Upper lobe of left lung (tissue), 6 donors: ENCODE measurements around the gene DNAJC17. TPM values are rescaled to one million over a fixed set of nuclear protein-coding genes. Genes with fewer than 3 reads are reported as not detected.

Experiments
- ATAC-seq, 2 donors: fragments of 200-7000 bp; cut with Tn5 transposase; one replicate each; pipeline ENCODE4 v1.9.1; 2022; ENCODE audit warnings: mild to moderate bottlenecking in 2 of 2, moderate library complexity in 2 of 2; ENCODE audit not compliant: low FRiP score in 2 of 2
- DNase-seq, 2 donors: peaks; one replicate each; pipeline ENCODE4 v3.0.0-alpha.2; 2019 to 2020
- H3K27ac ChIP-seq, 4 donors: fragments of 200-600 bp; sonication (generic); one replicate each; pipeline ENCODE4 v1.5.1; 2016 to 2019
- H3K27me3 ChIP-seq, 4 donors: fragments of 200-600 bp; sonication (generic); one replicate each; pipeline ENCODE4 v1.5.1; 2017 to 2019
- H3K36me3 ChIP-seq, 4 donors: fragments of 200-600 bp; sonication (generic); one replicate each; pipeline ENCODE4 v1.5.1; 2016 to 2019
- H3K4me1 ChIP-seq, 4 donors: fragments of 200-600 bp; sonication (generic); one replicate each; pipeline ENCODE4 v1.5.1; 2018 to 2019
- H3K4me3 ChIP-seq, 4 donors: fragments of 200-600 bp; sonication (generic); one replicate each; pipeline ENCODE4 v1.5.1; 2017 to 2019; ENCODE audit warnings: mild to moderate bottlenecking in 2 of 4, moderate library complexity in 1 of 4
- H3K9me3 ChIP-seq, 4 donors: fragments of 200-600 bp; sonication (generic); one replicate each; pipeline ENCODE4 v1.5.1; 2018 to 2019
- EP300 ChIP-seq, 4 donors: sonication (generic); formaldehyde crosslinking; IDR thresholded peaks; one replicate each; pipeline ENCODE4 v1.5.1; 2017; ENCODE audit warnings: antibody characterized with exemption in 4 of 4, control low read depth in 2 of 4
- POLR2A ChIP-seq, 4 donors: fragments of 450-650 bp; IDR thresholded peaks; one replicate each; pipeline ENCODE4 v1.5.1; 2016 to 2017; ENCODE audit warnings: antibody characterized with exemption in 4 of 4, mild to moderate bottlenecking in 2 of 4
- POLR2AphosphoS5 ChIP-seq, 2 donors: sonication (generic); formaldehyde crosslinking; IDR thresholded peaks; one replicate each; pipeline ENCODE4 v1.5.1; 2017; ENCODE audit warnings: antibody characterized with exemption in 2 of 2
- WGBS, 2 donors: methylation state at CpG; one replicate each; pipeline ENCODE4 v1.1.5; 2017 to 2018; 5-methylcytosine and 5-hydroxymethylcytosine counted together
- total RNA-seq, 6 donors: library from RNA; depleted of rRNA in 4 of 6; stranded (reverse); fragments of >200 nt in 4 of 6; gene quantifications; one replicate each; pipeline versions ENCODE4 v1.1.0 to v1.2.1, GENCODE V29; 2016 to 2021
- TF ChIP-seq, protein P1 (sequence below), 6 experiments: fragments of 450-650 bp in 4 of 6; fragments of 200-600 bp in 2 of 6; sonication (generic) in 2 of 6; IDR thresholded peaks; one replicate each; pipeline ENCODE4 v1.5.1; 2016 to 2019; ENCODE audit warnings: antibody characterized with exemption in 6 of 6
- donor health status: DM: no; HTN: no; CAD: no; lungs with moderate emphysema.
- donor health status: DM: no; HTN: yes; CAD: no; lungs with severe emphysema.

DNAJC17 gene
- total RNA-seq, 6 donors from 2014 or later: 15.4 to 51.3 (median 30.0) TPM

DNA sequence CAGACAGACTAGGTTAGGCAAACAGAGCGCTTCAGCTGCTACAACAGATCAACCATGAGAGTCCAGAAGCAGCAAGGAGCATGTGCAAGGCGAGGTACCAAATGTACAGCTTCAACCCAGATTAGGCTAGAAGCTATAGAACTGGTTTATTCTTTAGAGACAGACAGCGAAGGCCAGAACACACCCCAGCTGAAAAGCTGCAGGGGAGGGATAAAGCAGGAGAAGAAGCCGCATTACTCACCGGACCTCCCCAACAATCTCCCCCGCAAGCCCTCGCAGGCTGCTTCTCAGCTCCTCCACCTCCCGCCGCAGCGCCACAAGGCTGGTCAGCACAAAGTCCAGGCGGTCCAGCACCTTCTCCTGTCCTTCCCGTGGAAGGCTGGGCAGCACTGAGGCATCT is 55.5 kb downstream of the DNAJC17 start:
- Histone ChIP-seq H3K36me3 (peaks cover 6 to 53% (median 24%) of the 10 kb centered on the region in 4 donors), H3K4me3 (no peak overlapping the region), H3K27me3 (no peaks in the 10 kb centered on the region), H3K9me3 (no peaks in the 10 kb centered on the region), H3K27ac (no peak overlapping the region), H3K4me1 (peaks cover 13 to 24% (median 21%) of the 10 kb centered on the region in 4 donors)
- ATAC-seq: no peak
- TF ChIP-seq POLR2AphosphoS5 (IDR thresholded peaks at IDR 0.05): no peak
- TF ChIP-seq EP300 (IDR thresholded peaks at IDR 0.05): no peak
- TF ChIP-seq, protein P1, sequence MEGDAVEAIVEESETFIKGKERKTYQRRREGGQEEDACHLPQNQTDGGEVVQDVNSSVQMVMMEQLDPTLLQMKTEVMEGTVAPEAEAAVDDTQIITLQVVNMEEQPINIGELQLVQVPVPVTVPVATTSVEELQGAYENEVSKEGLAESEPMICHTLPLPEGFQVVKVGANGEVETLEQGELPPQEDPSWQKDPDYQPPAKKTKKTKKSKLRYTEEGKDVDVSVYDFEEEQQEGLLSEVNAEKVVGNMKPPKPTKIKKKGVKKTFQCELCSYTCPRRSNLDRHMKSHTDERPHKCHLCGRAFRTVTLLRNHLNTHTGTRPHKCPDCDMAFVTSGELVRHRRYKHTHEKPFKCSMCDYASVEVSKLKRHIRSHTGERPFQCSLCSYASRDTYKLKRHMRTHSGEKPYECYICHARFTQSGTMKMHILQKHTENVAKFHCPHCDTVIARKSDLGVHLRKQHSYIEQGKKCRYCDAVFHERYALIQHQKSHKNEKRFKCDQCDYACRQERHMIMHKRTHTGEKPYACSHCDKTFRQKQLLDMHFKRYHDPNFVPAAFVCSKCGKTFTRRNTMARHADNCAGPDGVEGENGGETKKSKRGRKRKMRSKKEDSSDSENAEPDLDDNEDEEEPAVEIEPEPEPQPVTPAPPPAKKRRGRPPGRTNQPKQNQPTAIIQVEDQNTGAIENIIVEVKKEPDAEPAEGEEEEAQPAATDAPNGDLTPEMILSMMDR (IDR thresholded peaks at IDR 0.05): no peak
- TF ChIP-seq POLR2A (IDR thresholded peaks at IDR 0.05): no peak
- DNase-seq: no peak
- WGBS, 2 donors: 89 to 95% methylated on average over 3 to 12 of the region's 12 CpGs

DNA sequence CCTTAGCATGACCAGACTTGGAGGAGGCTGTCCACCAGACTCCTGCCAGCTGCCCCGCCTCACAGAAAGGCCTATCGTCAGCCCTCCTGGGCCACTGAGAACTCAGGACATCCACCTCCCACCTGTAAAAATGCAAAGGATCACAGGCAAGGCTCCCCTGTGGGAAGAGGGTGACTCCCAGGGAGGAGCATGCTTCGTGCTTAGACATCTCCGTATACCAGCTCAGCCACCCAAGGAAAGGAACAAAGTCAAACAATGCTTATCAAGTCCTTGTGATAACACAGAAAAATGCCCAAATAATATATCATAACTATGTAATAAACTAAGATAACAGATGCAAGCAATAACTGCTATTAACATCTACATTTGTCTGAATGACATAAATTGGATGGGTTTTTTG is 56.4 kb downstream of the DNAJC17 start:
- no peak for TF ChIP-seq EP300 (IDR thresholded peaks at IDR 0.05)
- TF ChIP-seq, protein P1 (IDR thresholded peaks at IDR 0.05): no peak
- no peak for TF ChIP-seq POLR2A (IDR thresholded peaks at IDR 0.05)
- TF ChIP-seq POLR2AphosphoS5 (IDR thresholded peaks at IDR 0.05): no peak
- Histone ChIP-seq H3K4me3 (no peak overlapping the region), H3K36me3 (peaks cover 6 to 55% (median 24%) of the 10 kb centered on the region in 4 donors), H3K27ac (no peak overlapping the region), H3K9me3 (no peaks in the 10 kb centered on the region), H3K27me3 (no peaks in the 10 kb centered on the region), H3K4me1 (peaks cover 13 to 24% (median 21%) of the 10 kb centered on the region in 4 donors)
- DNase-seq: no peak
- no peak for ATAC-seq
- whole genome bisulfite sequencing, 2 donors: 93 to 94% methylated on average over 3 to 4 of the region's 4 CpGs

DNA sequence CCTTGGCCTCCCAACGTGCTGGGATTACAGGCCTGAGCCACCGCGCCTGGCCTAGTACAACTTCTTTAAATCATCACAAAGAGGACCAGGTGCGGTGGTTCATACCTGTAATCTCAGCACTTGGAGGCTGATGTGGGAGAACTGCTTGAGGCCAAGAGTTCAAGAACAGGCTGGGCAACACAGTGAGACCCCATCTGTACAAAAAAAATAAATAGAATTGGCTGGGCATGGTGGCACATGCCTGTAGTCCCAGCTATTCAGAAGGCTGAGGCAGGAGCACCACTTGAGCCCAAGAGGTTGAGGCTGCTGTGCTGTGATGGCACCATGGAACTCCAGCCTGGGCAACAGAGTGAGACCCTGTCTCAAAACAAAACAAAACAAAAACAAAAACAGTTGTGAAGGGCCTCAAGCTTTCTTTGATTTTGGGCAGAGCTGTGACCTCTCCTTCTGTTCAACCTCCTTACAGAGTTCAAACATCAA is 58.1 kb downstream of the DNAJC17 start:
- ATAC-seq (no peak), DNase-seq (no peak)
- no peaks in the 10 kb centered on the region for H3K27me3 ChIP-seq
- no peak overlapping the region for H3K27ac ChIP-seq
- peaks cover 6 to 72% (median 32%) of the 10 kb centered on the region in 4 donors for H3K36me3 ChIP-seq
- WGBS, 2 donors: 90 to 97% methylated on average over 4 of the region's 4 CpGs
- peaks cover 7 to 18% (median 15%) of the 10 kb centered on the region in 4 donors for H3K4me1 ChIP-seq
- TF ChIP-seq EP300 (IDR thresholded peaks at IDR 0.05) (no peak), POLR2A (IDR thresholded peaks at IDR 0.05) (no peak), POLR2AphosphoS5 (IDR thresholded peaks at IDR 0.05) (no peak)
- TF ChIP-seq, protein P1 (IDR thresholded peaks at IDR 0.05): no peak
- no peaks in the 10 kb centered on the region for H3K9me3 ChIP-seq
- no peak overlapping the region for H3K4me3 ChIP-seq

DNA sequence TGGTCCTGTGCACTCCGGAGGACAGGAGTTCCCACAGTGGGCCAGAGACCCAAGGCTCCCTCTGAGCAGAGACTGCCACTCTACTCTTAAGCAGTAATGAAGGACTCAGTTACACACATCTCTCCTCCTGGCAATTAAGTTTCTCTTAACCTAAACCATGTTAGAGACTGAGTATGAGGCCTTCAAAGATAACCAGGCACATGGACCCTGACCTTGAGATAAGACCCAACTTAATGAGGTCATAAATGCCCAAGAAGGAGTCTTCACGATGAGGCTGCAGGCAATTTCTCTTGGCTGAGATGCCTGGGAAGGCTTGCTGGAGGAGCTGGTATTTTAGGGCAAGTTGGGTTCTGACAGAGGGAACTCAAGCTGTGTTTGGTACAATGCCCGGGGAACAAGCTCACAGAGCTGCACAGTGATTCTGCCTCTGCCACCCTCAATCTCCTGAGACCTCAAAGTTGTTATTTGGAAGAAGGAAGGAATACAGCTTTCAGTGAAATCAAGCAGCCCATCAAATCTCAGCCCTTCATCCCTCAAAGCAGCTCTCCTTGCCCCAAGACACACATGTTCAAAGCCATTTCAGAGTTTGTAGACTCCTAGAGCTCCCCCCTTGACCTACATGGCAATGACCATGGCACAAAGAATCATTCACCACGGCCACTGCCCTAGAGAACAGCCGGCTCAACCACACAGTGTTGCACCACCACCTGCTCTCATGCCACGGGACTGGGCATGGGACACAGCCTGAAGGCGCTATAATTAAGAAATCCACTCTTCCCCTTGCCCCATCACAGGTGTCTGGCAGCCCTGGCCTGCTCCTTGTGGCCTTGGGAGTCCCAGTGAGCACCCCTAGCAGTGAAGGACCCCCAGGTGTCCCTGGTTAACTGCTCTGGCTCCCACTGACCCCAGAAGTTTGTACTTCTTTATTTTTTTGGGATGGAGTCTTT is 59.3 kb downstream of the DNAJC17 start:
- peak; percentile 26 to 59 for ATAC-seq
- H3K4me3 ChIP-seq: no peak overlapping the region
- H3K27me3 ChIP-seq: no peaks in the 10 kb centered on the region
- WGBS, 2 donors: 72 to 73% methylated on average over 6 to 7 of the region's 7 CpGs
- H3K9me3 ChIP-seq: no peaks in the 10 kb centered on the region
- TF ChIP-seq, protein P1 (IDR thresholded peaks at IDR 0.05): no peak
- no peak for TF ChIP-seq POLR2AphosphoS5 (IDR thresholded peaks at IDR 0.05)
- peak in 1 of 4 donors; percentile 75 for TF ChIP-seq EP300 (IDR thresholded peaks at IDR 0.05)
- peak in 1 of 4 donors; percentile 16 for TF ChIP-seq POLR2A (IDR thresholded peaks at IDR 0.05)
- H3K27ac ChIP-seq: peak overlapping the region in 2 of 4 donors; percentile 0 to 48
- peaks cover 6 to 83% (median 42%) of the 10 kb centered on the region in 4 donors for H3K36me3 ChIP-seq
- H3K4me1 ChIP-seq: peaks cover under 1 to 7% (median 4%) of the 10 kb centered on the region in 4 donors
- DNase-seq: peak in 1 of 2 donors; percentile 57
